Stomach smooth muscle (tissue), 2 donors: ENCODE results near the gene BCAS1.

Source experiments
- H3K27ac ChIP-seq: one replicate; pipeline ENCODE4 v1.7.0; 2013; ENCODE audit warnings: mild to moderate bottlenecking, low read length, inconsistent platforms
- H3K27me3 ChIP-seq, 2 donors: one replicate each; pipeline ENCODE4 v1.7.0; 2013; ENCODE audit warnings: low read length in 2 of 2; ENCODE audit not compliant: insufficient read depth in 2 of 2, control insufficient read depth in 1 of 2
- H3K36me3 ChIP-seq, 2 donors: one replicate each; pipeline ENCODE4 v1.7.0; 2013; ENCODE audit warnings: low read length in 2 of 2; ENCODE audit not compliant: control insufficient read depth in 2 of 2, insufficient read depth in 2 of 2
- H3K4me1 ChIP-seq: one replicate; pipeline ENCODE4 v1.7.0; 2013; ENCODE audit warnings: low read length; ENCODE audit not compliant: control insufficient read depth, insufficient read depth
- H3K4me3 ChIP-seq, 2 donors: one replicate each; pipeline ENCODE4 v1.7.0; 2013; ENCODE audit warnings: low read length in 2 of 2
- H3K9ac ChIP-seq, 2 donors: one replicate each; pipeline ENCODE4 v1.7.0; 2013; ENCODE audit warnings: low read length in 2 of 2, mild to moderate bottlenecking in 1 of 2
- H3K9me3 ChIP-seq, 2 donors: one replicate each; pipeline ENCODE4 v1.7.0; 2013; ENCODE audit warnings: low read length in 2 of 2; ENCODE audit not compliant: control insufficient read depth in 2 of 2
- donor health status: healthy.
- donor health status: Pancreatic carcinoma.

The BCAS1 gene

GRCh38 chr20:53896041-53896440 lies 174.4 kb downstream of the BCAS1 start:
- no peaks in the 10 kb centered on the region for H3K36me3 ChIP-seq

GRCh38 chr20:53895385-53895755 lies 175.0 kb downstream of the BCAS1 start:
- no peaks in the 10 kb centered on the region for H3K36me3 ChIP-seq

More at GRCh38 chr20:53896041-53896440, 174.4 kb downstream of the BCAS1 start:
- Histone ChIP-seq H3K4me1 (peaks cover 10% of the 10 kb centered on the region), H3K9ac (no peak overlapping the region), H3K9me3 (peaks cover 0 to 6% of the 10 kb centered on the region in 2 donors), H3K4me3 (no peak overlapping the region), H3K27ac (no peak overlapping the region), H3K27me3 (no peaks in the 10 kb centered on the region)

GRCh38 chr20:53894707-53895384 lies 175.5 kb downstream of the BCAS1 start:
- Histone ChIP-seq H3K27me3 (no peaks in the 10 kb centered on the region), H3K9ac (no peak overlapping the region)

More at GRCh38 chr20:53895385-53895755, 175.0 kb downstream of the BCAS1 start:
- H3K9ac ChIP-seq, result no peak overlapping the region
- peaks cover 0 to 7% of the 10 kb centered on the region in 2 donors for H3K9me3 ChIP-seq
- no peak overlapping the region for H3K4me3 ChIP-seq
- H3K27me3 ChIP-seq, result no peaks in the 10 kb centered on the region
- H3K4me1 ChIP-seq, result peaks cover 6% of the 10 kb centered on the region
- no peak overlapping the region for H3K27ac ChIP-seq

More at GRCh38 chr20:53894707-53895384, 175.5 kb downstream of the BCAS1 start:
- H3K9me3 ChIP-seq, result peaks cover 0 to 7% of the 10 kb centered on the region in 2 donors
- no peak overlapping the region for H3K27ac ChIP-seq
- H3K4me3 ChIP-seq, result no peak overlapping the region
- H3K4me1 ChIP-seq, result peaks cover 4% of the 10 kb centered on the region
- H3K36me3 ChIP-seq, result no peaks in the 10 kb centered on the region
